HFF-Myc (cell line): ENCODE measurements around the gene SLC25A33.

ENCODE experiments used
- DNase-seq: peaks from one replicate; pipeline ENCODE4 v3.0.0-alpha.2; 2011; ENCODE audit warnings: low read depth; ENCODE audit errors: extremely low read depth
- H3K4me3 ChIP-seq: replicated peaks from 2 replicates; pipeline ENCODE4 v1.5.1; 2011; ENCODE audit warnings: low read depth, mild to moderate bottlenecking, control low read depth, low read length
- TF ChIP-seq, protein P1 (sequence below): IDR thresholded peaks from 2 replicates; pipeline ENCODE4 v1.5.1; 2012; ENCODE audit warnings: mild to moderate bottlenecking, low read depth, low read length, control low read depth; ENCODE audit errors: missing control alignments

Gene SLC25A33, protein sequence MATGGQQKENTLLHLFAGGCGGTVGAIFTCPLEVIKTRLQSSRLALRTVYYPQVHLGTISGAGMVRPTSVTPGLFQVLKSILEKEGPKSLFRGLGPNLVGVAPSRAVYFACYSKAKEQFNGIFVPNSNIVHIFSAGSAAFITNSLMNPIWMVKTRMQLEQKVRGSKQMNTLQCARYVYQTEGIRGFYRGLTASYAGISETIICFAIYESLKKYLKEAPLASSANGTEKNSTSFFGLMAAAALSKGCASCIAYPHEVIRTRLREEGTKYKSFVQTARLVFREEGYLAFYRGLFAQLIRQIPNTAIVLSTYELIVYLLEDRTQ

DNA sequence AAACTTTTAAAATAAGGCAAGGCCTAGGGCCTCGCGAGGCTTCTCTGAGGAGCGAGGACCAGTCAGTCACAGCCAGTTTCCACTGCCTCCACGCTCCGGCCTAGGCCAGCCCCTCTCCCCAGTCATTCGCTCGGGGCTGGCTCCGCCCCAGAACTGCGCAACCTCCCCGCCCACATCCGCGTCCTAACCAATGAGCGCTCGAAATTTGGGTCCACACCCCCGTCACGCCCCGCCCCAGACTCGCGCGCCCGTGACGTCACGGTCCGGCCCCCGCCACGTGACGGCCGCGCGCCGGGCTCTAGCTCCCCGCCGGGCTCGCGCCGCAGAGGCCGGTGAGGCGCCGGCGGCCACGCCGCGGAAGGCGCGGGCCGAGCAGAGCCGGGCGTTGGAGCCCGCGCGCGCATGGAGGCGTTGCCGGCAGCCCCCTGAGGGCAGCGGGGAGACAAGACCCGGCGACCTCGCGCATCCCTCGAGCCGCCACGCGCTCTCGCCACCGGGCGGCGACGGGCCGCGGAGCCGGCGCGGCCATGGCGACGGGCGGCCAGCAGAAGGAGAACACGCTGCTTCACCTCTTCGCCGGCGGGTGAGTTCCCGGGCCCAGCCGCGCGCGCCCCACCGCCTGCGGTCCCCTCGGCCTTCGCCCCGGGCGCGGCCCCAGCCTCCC is at the start of gene SLC25A33:
TSS of gene SLC25A33 (plus strand) at position 301 of the 664 bp plus-strand sequence. CDS start at position 528, 227 bp downstream.
- TF ChIP-seq, protein P1, sequence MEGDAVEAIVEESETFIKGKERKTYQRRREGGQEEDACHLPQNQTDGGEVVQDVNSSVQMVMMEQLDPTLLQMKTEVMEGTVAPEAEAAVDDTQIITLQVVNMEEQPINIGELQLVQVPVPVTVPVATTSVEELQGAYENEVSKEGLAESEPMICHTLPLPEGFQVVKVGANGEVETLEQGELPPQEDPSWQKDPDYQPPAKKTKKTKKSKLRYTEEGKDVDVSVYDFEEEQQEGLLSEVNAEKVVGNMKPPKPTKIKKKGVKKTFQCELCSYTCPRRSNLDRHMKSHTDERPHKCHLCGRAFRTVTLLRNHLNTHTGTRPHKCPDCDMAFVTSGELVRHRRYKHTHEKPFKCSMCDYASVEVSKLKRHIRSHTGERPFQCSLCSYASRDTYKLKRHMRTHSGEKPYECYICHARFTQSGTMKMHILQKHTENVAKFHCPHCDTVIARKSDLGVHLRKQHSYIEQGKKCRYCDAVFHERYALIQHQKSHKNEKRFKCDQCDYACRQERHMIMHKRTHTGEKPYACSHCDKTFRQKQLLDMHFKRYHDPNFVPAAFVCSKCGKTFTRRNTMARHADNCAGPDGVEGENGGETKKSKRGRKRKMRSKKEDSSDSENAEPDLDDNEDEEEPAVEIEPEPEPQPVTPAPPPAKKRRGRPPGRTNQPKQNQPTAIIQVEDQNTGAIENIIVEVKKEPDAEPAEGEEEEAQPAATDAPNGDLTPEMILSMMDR, result no peak
- peak; percentile 88 for DNase-seq
- H3K4me3 ChIP-seq, result peak within 1 kb of the TSS; percentile 90

DNA sequence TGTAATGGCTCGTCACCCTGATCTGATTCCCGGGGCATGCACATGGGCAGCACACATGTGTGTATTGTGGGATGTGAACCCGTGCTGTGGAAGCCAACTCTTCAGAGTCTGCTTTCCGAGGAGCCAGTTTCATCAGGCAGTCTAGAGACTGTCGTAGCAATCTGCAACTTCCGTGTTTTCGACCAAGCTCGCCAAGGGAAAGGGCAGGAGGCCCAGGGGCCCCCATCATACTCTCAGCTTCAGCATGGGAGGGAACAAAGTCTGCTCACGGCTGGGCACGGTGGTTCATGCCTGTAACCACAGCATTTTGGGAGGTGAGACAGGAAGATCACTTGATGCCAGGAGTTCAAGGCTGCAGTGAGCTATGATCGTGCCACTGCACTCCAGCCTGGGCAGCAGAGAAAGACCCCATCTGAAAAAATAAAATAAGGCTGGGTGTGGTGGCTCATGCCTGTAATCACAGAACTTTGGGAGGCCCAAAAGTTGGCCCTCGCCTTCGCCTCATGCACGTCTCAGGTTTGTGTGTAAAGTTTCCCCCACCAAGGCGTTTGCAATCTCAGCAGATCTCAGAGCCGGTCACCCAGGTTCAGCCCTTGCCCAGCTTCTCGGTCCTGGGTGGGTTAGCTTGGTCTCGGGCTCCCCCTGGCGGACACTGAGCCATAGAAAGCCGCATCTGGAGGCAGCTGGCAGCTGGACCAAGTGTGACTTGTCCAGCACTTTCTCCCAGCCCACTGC is 48.5 kb upstream of the SLC25A33 start:
- DNase-seq, result peak; percentile 53
- no peak overlapping the region for H3K4me3 ChIP-seq
- TF ChIP-seq, protein P1, result peak; percentile 88

DNA sequence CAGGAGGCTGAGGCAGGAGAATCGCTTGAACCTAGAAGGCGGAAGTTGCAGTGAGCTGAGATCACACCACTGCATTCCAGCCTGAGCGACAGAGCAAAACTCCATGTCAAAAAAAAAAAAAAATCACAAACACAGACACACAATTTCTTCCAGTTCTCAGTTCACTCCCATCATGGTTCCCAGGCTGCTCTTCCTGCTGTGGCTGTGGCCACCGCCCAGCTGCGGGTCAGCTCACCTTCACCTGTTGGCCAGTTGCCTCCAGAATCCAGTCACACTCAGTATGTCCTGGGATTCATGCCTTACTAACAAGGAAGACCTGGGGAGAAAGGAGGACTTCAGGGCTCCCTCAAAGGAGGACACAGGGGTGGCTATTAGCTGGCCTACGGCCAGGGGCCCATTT is 45.9 kb upstream of the SLC25A33 start:
- DNase-seq, result no peak
- TF ChIP-seq, protein P1, result no peak

DNA sequence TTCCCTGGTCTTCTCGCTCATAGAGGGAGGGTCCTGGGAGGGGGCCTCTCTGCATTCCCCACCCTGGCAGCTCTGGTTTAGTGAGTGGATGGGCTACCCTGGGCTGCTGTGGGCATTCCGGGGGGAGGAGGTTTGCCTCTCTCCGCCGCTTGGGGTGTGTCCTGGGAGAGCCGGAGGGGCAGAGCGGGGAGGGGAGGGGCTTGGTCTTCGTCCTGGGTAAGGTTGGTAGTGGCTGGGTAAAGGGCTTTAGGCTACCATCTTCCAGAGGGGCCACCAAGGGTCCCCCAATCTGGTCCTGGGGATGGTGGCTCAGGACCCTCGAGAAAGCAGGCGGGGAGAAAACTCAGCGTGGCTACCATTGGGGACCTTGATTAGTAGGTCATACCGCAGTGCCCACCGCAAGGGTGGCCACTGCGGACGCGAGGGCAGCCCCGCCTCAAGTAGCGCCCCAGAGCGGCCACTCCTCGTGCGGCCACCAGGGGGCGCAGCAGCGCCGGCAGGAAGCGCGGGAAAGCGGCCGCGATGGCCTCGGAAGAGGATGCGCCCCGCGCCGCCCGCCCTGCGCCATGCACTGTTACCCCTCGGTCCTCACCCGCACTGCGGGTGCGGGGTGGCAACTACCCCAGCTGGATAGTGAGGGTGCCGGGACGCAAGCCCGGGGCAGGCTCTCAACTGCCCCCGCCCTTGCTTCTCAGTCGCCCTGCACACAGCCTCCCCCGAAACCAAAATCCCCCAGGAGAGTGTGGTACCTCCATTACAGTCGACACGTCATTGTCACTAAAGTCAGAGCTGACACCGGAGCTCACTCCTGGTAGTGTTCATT is 44.1 kb upstream of the SLC25A33 start:
- no peak overlapping the region for H3K4me3 ChIP-seq
- TF ChIP-seq, protein P1, result peak; percentile 98
- no peak for DNase-seq

More for the DNA sequence above, 45.9 kb upstream of the SLC25A33 start:
- H3K4me3 ChIP-seq, result no peak overlapping the region

DNA sequence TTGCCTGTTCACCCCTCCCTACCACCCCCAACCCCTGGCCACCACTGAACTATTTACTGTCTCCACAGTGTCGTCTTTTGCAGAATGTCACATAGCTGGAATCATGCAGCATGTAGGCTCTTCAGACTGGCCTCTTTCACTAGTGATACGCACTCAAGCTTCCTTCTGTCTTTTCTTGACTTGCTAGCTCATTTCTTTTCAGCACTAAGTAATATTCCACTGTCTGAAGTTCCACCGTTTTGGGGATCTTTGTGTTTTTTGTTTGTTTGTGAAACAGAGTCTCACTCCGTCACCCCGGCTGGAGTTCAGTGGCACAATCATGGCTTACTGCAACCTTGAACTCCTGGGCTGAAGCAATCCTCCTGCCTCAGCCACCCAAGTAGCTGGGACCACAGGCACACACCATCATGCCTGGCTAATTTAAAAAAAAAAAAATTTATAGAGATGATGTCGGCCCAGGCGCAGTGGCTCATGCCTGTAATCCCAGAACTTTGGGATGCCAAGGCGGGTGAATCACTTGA is 43.4 kb upstream of the SLC25A33 start:
- H3K4me3 ChIP-seq, result no peak overlapping the region
- no peak for DNase-seq
- TF ChIP-seq, protein P1, result no peak
